Raji (cell line): Measurements from ENCODE around the gene CRTC1.

Source experiments
- POLR2A ChIP-seq: IDR thresholded peaks from 2 replicates; pipeline ENCODE4 v1.6.1; 2011; ENCODE audit warnings: low read depth, low read length, control low read depth; ENCODE audit not compliant: insufficient read depth

Gene CRTC1

GRCh38 chr19:18659281-18660050 lies 24.0 kb upstream of the CRTC1 start:
- no peak for TF ChIP-seq POLR2A

GRCh38 chr19:18660051-18660910 lies 23.2 kb upstream of the CRTC1 start:
- no peak for TF ChIP-seq POLR2A

- TF ChIP-seq POLR2A = no peak
Measured at GRCh38 chr19:18660939-18661670, 22.4 kb upstream of the CRTC1 start.

- TF ChIP-seq POLR2A = no peak
Measured at GRCh38 chr19:18662972-18663732, 20.3 kb upstream of the CRTC1 start.

- no peak for TF ChIP-seq POLR2A
Measured at GRCh38 chr19:18663940-18664530, 19.4 kb upstream of the CRTC1 start.

GRCh38 chr19:18665771-18666202 lies 17.7 kb upstream of the CRTC1 start:
- TF ChIP-seq POLR2A = no peak

GRCh38 chr19:18666317-18666716 lies 17.2 kb upstream of the CRTC1 start:
- no peak for TF ChIP-seq POLR2A

GRCh38 chr19:18666784-18667183 lies 16.7 kb upstream of the CRTC1 start:
- no peak for TF ChIP-seq POLR2A

GRCh38 chr19:18667531-18668251 lies 15.8 kb upstream of the CRTC1 start:
- TF ChIP-seq POLR2A = no peak

GRCh38 chr19:18668252-18668631 lies 15.2 kb upstream of the CRTC1 start:
- TF ChIP-seq POLR2A = no peak

- TF ChIP-seq POLR2A = no peak
Measured at GRCh38 chr19:18668744-18669523, 14.5 kb upstream of the CRTC1 start.

GRCh38 chr19:18669524-18669817 lies 14.0 kb upstream of the CRTC1 start:
- no peak for TF ChIP-seq POLR2A

- TF ChIP-seq POLR2A = no peak
Measured at GRCh38 chr19:18669883-18670282, 13.6 kb upstream of the CRTC1 start.
